Neural progenitor cell (in vitro differentiated cells): ENCODE results near the gene RBM19.

Experiments
- EZH2 ChIP-seq: fragments of 200-600 bp; sonication (generic); IDR thresholded peaks from 2 replicates; pipeline ENCODE4 v1.6.1; 2017; ENCODE audit warnings: antibody characterized with exemption, mild to moderate bottlenecking, moderate library complexity
- TF ChIP-seq, protein P1 (sequence below): fragments of 200-600 bp; sonication (generic); IDR thresholded peaks from 2 replicates; pipeline ENCODE4 v1.5.1; 2017; ENCODE audit warnings: antibody characterized with exemption, mild to moderate bottlenecking

DNA sequence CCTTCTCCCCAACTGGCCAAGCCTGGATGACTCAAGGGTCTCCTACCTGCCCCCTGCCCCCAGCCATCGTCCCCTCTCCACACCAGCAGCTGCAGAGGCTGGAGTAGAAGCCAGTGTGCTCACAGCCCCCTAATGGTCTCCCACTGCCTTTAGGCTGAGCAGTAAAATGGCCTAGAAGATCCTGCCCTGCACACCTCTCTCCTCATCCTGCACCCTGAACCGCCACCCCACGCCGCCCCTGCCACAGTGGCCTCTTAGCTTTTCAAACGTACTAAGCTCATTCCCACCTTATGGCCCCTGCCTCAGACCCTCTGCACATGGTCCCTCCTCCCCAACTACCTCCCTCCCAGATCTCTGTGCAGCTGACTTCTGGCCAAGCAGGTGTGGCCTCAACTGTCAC is 46.3 kb downstream of the RBM19 start:
- TF ChIP-seq, protein P1, sequence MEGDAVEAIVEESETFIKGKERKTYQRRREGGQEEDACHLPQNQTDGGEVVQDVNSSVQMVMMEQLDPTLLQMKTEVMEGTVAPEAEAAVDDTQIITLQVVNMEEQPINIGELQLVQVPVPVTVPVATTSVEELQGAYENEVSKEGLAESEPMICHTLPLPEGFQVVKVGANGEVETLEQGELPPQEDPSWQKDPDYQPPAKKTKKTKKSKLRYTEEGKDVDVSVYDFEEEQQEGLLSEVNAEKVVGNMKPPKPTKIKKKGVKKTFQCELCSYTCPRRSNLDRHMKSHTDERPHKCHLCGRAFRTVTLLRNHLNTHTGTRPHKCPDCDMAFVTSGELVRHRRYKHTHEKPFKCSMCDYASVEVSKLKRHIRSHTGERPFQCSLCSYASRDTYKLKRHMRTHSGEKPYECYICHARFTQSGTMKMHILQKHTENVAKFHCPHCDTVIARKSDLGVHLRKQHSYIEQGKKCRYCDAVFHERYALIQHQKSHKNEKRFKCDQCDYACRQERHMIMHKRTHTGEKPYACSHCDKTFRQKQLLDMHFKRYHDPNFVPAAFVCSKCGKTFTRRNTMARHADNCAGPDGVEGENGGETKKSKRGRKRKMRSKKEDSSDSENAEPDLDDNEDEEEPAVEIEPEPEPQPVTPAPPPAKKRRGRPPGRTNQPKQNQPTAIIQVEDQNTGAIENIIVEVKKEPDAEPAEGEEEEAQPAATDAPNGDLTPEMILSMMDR, result no peak
- no peak for TF ChIP-seq EZH2
